WI38 (cell line): ENCODE data around the gene GLYR1.

Experiments used
- H3K4me3 ChIP-seq: 2 replicates; pipeline ENCODE4 v1.5.1; 2011; ENCODE audit warnings: low read depth, mild to moderate bottlenecking, control low read depth, low read length
- CTCF ChIP-seq: IDR thresholded peaks from 2 replicates; pipeline ENCODE4 v1.5.1; 2012; ENCODE audit warnings: low read depth, mild to moderate bottlenecking, control low read depth, low read length

GLYR1 gene

GRCh38 chr16:4831616-4832015 lies 15.5 kb downstream of the GLYR1 start:
- H3K4me3 ChIP-seq: no peak overlapping the region

GRCh38 chr16:4830408-4830807 lies 16.7 kb downstream of the GLYR1 start:
- H3K4me3 ChIP-seq: no peak overlapping the region
- TF ChIP-seq CTCF: no peak

More at GRCh38 chr16:4831616-4832015, 15.5 kb downstream of the GLYR1 start:
- TF ChIP-seq CTCF: no peak

GRCh38 chr16:4828567-4829321 lies 18.3 kb downstream of the GLYR1 start:
- H3K4me3 ChIP-seq: no peak overlapping the region
- TF ChIP-seq CTCF: no peak

GRCh38 chr16:4826980-4827379 lies 20.1 kb downstream of the GLYR1 start:
- TF ChIP-seq CTCF: no peak
- no peak overlapping the region for H3K4me3 ChIP-seq

- H3K4me3 ChIP-seq: no peak overlapping the region
- no peak for TF ChIP-seq CTCF
These were observed 20.6 kb downstream of the GLYR1 start for GRCh38 chr16:4826526-4826925.

- H3K4me3 ChIP-seq: no peak overlapping the region
- TF ChIP-seq CTCF: no peak
These were observed 21.9 kb downstream of the GLYR1 start for GRCh38 chr16:4825196-4825595.

- H3K4me3 ChIP-seq: no peak overlapping the region
- TF ChIP-seq CTCF: no peak
These were observed 26.4 kb downstream of the GLYR1 start for GRCh38 chr16:4820652-4821051.
